ENCODE data around the gene LGALS9. TPM values are rescaled to one million over a fixed set of nuclear protein-coding genes. Genes with fewer than 3 reads are reported as not detected.
"Not testable (repeated sequence)": the region's sequence is repeated elsewhere in the genome, so short reads cannot be mapped to it uniquely, and the experiment has no call there.

Gene LGALS9
- total RNA-seq, 1 donor from 2014 or later = 0.54 TPM

DNA sequence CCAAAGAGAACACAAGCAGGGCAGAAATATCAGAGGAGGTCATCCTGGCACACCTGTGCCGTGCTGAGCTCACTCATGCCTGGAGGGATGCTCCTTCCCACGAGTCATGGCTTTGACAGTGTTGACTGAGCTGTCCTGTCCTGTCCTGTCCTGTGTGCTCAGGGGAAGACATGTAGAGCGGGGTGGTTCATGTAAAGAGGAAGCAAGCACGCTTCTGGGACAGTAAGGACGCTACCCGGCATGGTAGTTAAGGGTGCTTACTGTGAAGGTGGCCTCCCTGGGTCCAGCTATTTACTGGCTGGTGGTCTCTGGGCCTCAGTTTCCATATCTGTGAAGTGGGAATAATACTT lies 398 bp downstream of the LGALS9 start:
- H3K9me3 Mint-ChIP-seq = no peaks in the 10 kb centered on the region
- no peak for TF ChIP-seq EZH2 (IDR thresholded peaks at IDR 0.05)
- TF ChIP-seq EZH2phosphoT487 (IDR thresholded peaks at IDR 0.05) = no peak
- TF ChIP-seq, protein P1, sequence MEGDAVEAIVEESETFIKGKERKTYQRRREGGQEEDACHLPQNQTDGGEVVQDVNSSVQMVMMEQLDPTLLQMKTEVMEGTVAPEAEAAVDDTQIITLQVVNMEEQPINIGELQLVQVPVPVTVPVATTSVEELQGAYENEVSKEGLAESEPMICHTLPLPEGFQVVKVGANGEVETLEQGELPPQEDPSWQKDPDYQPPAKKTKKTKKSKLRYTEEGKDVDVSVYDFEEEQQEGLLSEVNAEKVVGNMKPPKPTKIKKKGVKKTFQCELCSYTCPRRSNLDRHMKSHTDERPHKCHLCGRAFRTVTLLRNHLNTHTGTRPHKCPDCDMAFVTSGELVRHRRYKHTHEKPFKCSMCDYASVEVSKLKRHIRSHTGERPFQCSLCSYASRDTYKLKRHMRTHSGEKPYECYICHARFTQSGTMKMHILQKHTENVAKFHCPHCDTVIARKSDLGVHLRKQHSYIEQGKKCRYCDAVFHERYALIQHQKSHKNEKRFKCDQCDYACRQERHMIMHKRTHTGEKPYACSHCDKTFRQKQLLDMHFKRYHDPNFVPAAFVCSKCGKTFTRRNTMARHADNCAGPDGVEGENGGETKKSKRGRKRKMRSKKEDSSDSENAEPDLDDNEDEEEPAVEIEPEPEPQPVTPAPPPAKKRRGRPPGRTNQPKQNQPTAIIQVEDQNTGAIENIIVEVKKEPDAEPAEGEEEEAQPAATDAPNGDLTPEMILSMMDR (IDR thresholded peaks at IDR 0.05) = no peak
- Histone ChIP-seq H2AFZ (replicated peaks) (no peak overlapping the region), H3K9ac (no peak overlapping the region), H3K36me3 (no peaks in the 10 kb centered on the region), H3K4me1 (no peaks in the 10 kb centered on the region), H3K4me3 (no peak overlapping the region), H3K4me2 (no peak overlapping the region), H3K27ac (no peak overlapping the region), H3K27me3 (no peaks in the 10 kb centered on the region), H3K9me3 (ENCODE audit: low read depth) (no peaks in the 10 kb centered on the region), H4K20me1 (ENCODE audit: low read depth) (no peaks in the 10 kb centered on the region), H3K79me2 (ENCODE audit: low read depth) (no peaks in the 10 kb centered on the region), H3F3A (ENCODE audit: low read depth) (no peaks in the 10 kb centered on the region)
- no peak overlapping the region for H3K27ac Mint-ChIP-seq
- no peaks in the 10 kb centered on the region for H3K36me3 Mint-ChIP-seq
- DNase-seq (ENCODE audit: low spot score) = no peak
- H3K27me3 Mint-ChIP-seq (ENCODE audit: insufficient read depth, low read depth) = peaks cover 4% of the 10 kb centered on the region
- H3K4me1 Mint-ChIP-seq = peaks cover 10% of the 10 kb centered on the region
- H3K4me3 Mint-ChIP-seq = peak overlapping the region; percentile 58

DNA sequence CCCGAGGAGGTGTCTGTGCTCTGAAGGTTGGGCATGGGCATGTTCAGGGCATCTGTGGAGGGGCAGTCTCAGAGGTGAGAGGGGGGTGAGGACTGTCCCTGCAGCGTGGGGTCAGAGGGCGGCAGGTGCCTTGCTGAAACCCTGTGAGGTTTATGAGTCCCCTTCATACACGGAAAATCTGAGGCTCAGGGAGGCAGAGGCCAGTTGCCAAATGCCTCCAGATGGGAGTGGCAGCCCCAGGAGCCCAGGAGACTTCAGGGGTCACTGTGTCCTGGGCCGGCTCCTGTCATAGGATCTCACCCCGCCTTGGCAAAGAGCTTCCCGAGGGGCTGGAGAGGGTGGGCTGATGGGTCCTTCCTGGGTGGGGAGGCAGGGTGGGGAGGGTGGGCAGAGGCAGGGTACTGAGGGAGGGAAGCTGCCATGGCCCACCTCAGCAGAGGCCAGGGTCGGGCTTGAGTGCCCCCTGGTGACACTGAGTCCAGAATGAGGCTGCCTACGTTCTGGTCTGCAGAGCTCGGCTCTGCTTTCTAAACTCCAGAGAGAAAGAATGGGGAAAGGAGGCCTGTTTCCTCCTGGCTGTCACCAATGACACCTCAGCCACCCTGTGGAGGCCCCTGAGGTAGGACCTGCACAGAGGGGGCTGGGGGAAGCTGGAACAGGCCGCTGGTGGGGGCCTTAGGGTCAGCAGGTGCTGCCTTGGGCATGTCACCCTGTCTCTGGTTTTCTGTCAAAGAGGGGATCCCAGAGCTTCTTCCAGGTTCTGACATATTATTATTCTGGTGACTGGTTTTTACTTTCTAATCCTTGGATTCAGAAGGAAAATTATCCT lies 1.1 kb downstream of the LGALS9 start:
- H3K9ac ChIP-seq = no peak overlapping the region
- H3K9me3 ChIP-seq (ENCODE audit: low read depth) = no peaks in the 10 kb centered on the region
- Mint-ChIP-seq H3K4me1 (peaks cover 10% of the 10 kb centered on the region), H3K36me3 (no peaks in the 10 kb centered on the region), H3K9me3 (no peaks in the 10 kb centered on the region), H3K27me3 (ENCODE audit: insufficient read depth, low read depth) (peaks cover 4% of the 10 kb centered on the region), H3K4me3 (peak overlapping the region; percentile 58), H3K27ac (no peak overlapping the region)
- DNase-seq (ENCODE audit: low spot score) = no peak
- H3K79me2 ChIP-seq (ENCODE audit: low read depth) = no peaks in the 10 kb centered on the region
- TF ChIP-seq EZH2 (IDR thresholded peaks at IDR 0.05) (no peak), EZH2phosphoT487 (IDR thresholded peaks at IDR 0.05) (no peak)
- TF ChIP-seq, protein P1 (IDR thresholded peaks at IDR 0.05) = peak; percentile 6
- H3K27ac ChIP-seq = no peak overlapping the region
- H3F3A ChIP-seq (ENCODE audit: low read depth) = no peaks in the 10 kb centered on the region
- no peak overlapping the region for H3K4me2 ChIP-seq
- H3K36me3 ChIP-seq = no peaks in the 10 kb centered on the region
- H3K4me1 ChIP-seq = no peaks in the 10 kb centered on the region
- no peaks in the 10 kb centered on the region for H3K27me3 ChIP-seq
- H4K20me1 ChIP-seq (ENCODE audit: low read depth) = no peaks in the 10 kb centered on the region
- no peak overlapping the region for H3K4me3 ChIP-seq
- H2AFZ ChIP-seq (replicated peaks) = no peak overlapping the region

DNA sequence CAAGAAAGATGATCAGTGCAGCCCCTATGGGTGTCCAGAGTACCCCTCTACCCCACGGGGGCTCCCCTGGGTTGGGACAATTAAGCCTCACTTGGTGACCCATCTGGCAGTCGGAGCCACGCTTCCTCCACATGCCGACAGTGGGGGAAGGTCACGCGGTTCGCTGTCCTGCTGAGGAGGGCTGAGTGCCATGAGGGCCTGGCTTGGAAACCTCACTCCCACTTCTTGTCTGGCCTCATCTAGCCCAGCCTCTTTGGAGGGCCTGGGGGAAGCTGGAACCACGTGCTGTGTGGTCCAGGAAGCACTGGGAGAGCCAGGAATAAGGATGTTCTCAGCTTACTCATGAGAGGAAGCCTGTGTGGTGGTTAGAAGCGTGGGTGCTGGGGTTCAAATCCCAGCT lies 1.8 kb downstream of the LGALS9 start:
- not testable (repeated sequence) for H3K36me3 ChIP-seq; H3K4me2 ChIP-seq; DNase-seq (ENCODE audit: low spot score); H3K9me3 Mint-ChIP-seq; H3K4me3 ChIP-seq; H3K4me3 Mint-ChIP-seq; H3K27ac ChIP-seq; H3F3A ChIP-seq (ENCODE audit: low read depth); H3K9ac ChIP-seq; H3K79me2 ChIP-seq (ENCODE audit: low read depth); H3K4me1 ChIP-seq; H3K9me3 ChIP-seq (ENCODE audit: low read depth); H3K27me3 Mint-ChIP-seq (ENCODE audit: insufficient read depth, low read depth); H3K27me3 ChIP-seq; H4K20me1 ChIP-seq (ENCODE audit: low read depth); H3K27ac Mint-ChIP-seq; H3K36me3 Mint-ChIP-seq; H2AFZ ChIP-seq (replicated peaks)
- H3K4me1 Mint-ChIP-seq = peaks cover 10% of the 10 kb centered on the region

DNA sequence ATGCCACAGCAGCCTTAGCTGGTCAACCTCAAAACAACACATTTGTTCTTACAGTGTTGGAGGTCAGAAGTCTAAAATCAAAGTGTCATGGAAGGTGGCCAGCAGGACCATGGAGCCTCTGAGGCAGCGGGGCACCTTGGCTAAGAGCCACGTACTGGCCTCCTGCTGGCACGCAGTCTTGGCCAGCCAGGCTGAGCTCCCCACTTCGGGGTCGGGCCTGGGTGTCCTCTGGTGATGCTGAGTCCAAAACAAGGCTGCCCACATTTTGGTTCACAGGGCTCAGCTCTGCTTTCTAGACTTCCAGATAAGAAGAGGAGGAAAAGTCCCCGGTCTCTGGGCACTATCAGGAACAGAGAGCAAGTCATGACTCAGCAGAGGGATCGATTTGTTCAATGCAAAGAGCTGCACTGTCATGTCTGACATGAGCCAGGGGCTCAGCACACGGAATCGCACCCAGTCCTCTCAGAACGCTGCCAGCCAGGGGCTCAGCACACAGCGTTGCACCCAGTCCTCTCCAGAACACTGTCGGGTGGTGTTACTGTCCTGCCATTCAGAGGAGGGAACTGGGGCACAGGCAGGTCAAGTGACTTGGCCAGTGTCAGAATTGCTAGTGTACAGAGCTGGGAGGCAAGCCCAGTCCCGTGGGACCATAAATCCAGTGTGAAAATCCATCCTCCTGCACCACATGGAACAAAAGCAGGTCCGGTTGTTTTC lies 2.5 kb downstream of the LGALS9 start:
- Histone ChIP-seq H3F3A (ENCODE audit: low read depth) (no peaks in the 10 kb centered on the region), H4K20me1 (ENCODE audit: low read depth) (no peaks in the 10 kb centered on the region), H3K4me3 (no peak overlapping the region), H3K4me1 (no peaks in the 10 kb centered on the region), H3K9ac (no peak overlapping the region), H3K27me3 (no peaks in the 10 kb centered on the region), H3K27ac (no peak overlapping the region), H3K9me3 (ENCODE audit: low read depth) (no peaks in the 10 kb centered on the region), H3K4me2 (no peak overlapping the region), H3K36me3 (no peaks in the 10 kb centered on the region), H2AFZ (replicated peaks) (no peak overlapping the region), H3K79me2 (ENCODE audit: low read depth) (no peaks in the 10 kb centered on the region)
- H3K9me3 Mint-ChIP-seq = no peaks in the 10 kb centered on the region
- DNase-seq (ENCODE audit: low spot score) = no peak
- no peaks in the 10 kb centered on the region for H3K36me3 Mint-ChIP-seq
- no peak overlapping the region for H3K4me3 Mint-ChIP-seq
- H3K27ac Mint-ChIP-seq = no peak overlapping the region
- H3K4me1 Mint-ChIP-seq = peaks cover 10% of the 10 kb centered on the region
- peaks cover 4% of the 10 kb centered on the region for H3K27me3 Mint-ChIP-seq (ENCODE audit: insufficient read depth, low read depth)
- TF ChIP-seq, protein P1 (IDR thresholded peaks at IDR 0.05) = no peak
- TF ChIP-seq EZH2phosphoT487 (IDR thresholded peaks at IDR 0.05) (no peak), EZH2 (IDR thresholded peaks at IDR 0.05) (no peak)

Data from neural progenitor cell (in vitro differentiated cells).